Esophagus muscularis mucosa (tissue), 4 donors: ENCODE results near the gene TTC39A. TPM values are rescaled to one million over a fixed set of nuclear protein-coding genes. Genes with fewer than 3 reads are reported as not detected.

ENCODE experiments used
- DNase-seq: peaks from one replicate; pipeline ENCODE4 v3.0.0-alpha.2; 2017; ENCODE audit errors: extremely low spot score
- H3K27ac ChIP-seq, 4 donors: fragments of 200-600 bp; sonication (generic); replicated peaks in 1 of 4; 1 replicate in 3 of 4; 2 replicates in 1 of 4; pipeline ENCODE4 v1.5.1; 2016 to 2019; ENCODE audit warnings: mild to moderate bottlenecking in 1 of 4
- H3K27me3 ChIP-seq, 4 donors: fragments of 200-600 bp; sonication (generic); one replicate each; pipeline versions ENCODE4 v1.5.1 to v1.6.0; 2016 to 2019
- H3K36me3 ChIP-seq, 4 donors: fragments of 200-600 bp; sonication (generic); one replicate each; pipeline ENCODE4 v1.5.1; 2016 to 2019
- H3K4me1 ChIP-seq, 4 donors: fragments of 200-600 bp; sonication (generic); one replicate each; pipeline ENCODE4 v1.5.1; 2016 to 2019
- H3K4me3 ChIP-seq, 4 donors: fragments of 200-600 bp; sonication (generic); 1 replicate in 2 of 4; 2 replicates in 2 of 4; pipeline ENCODE4 v1.5.1; 2016 to 2019; ENCODE audit warnings: mild to moderate bottlenecking in 4 of 4, moderate library complexity in 1 of 4
- H3K9me3 ChIP-seq, 4 donors: fragments of 200-600 bp; sonication (generic); 1 replicate in 3 of 4; 2 replicates in 1 of 4; pipeline ENCODE4 v1.5.1; 2016 to 2019
- EP300 ChIP-seq: sonication (generic); formaldehyde crosslinking; IDR thresholded peaks from one replicate; pipeline ENCODE4 v1.6.1; 2017; ENCODE audit warnings: antibody characterized with exemption
- POLR2A ChIP-seq: fragments of 450-650 bp; IDR thresholded peaks from one replicate; pipeline ENCODE4 v1.6.1; 2017; ENCODE audit warnings: antibody characterized with exemption, moderate library complexity, mild to moderate bottlenecking, low read depth
- POLR2AphosphoS5 ChIP-seq, 2 donors: sonication (generic); formaldehyde crosslinking; IDR thresholded peaks; one replicate each; pipeline ENCODE4 v1.6.1; 2017; ENCODE audit warnings: antibody characterized with exemption in 2 of 2
- WGBS: methylation state at CpG from one replicate; pipeline ENCODE4 v1.1.5; 2018; 5-methylcytosine and 5-hydroxymethylcytosine counted together
- intact Hi-C: fragments of 100-400 bp; cut with DNase I; formaldehyde crosslinking; loops from one replicate; pipeline ENCODE4 v1.15.1; 2023
- total RNA-seq, 4 donors: library from RNA; depleted of rRNA; stranded (reverse); fragments of >200 nt; gene quantifications; one replicate each; pipeline versions ENCODE4 v1.1.0 to v1.2.1, GENCODE V29; 2016
- TF ChIP-seq, protein P1 (sequence below), 3 experiments: fragments of 200-600 bp in 2 of 3; fragments of 450-650 bp in 1 of 3; sonication (generic) in 2 of 3; IDR thresholded peaks; one replicate each; pipeline ENCODE4 v1.5.1; 2017 to 2019; ENCODE audit warnings: antibody characterized with exemption in 3 of 3, mild to moderate bottlenecking in 2 of 3, moderate library complexity in 1 of 3

Gene TTC39A
- total RNA-seq, 4 donors from 2014 or later: 0.17 to 2.5 (median 0.52) TPM; not detected in 1

DNA sequence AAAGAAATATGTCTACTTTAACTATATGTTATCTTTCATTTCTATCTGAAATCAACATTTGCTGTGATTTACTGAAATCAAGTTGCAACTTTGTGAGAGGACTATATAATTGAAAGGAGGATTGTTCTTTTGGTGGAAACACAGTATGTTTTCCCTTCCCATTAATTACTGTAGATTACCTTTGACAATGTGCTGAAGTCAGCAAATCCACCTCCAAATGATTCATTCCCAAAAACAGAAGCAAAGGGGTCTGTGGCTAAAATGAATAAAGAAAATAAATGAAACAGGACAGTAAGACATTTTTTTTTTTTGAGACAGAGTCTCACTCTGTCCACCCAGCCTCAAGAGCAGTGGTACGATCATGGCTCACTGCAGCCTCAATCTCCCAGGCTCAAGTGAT is 35.4 kb upstream of the TTC39A start:
- TF ChIP-seq, protein P1, sequence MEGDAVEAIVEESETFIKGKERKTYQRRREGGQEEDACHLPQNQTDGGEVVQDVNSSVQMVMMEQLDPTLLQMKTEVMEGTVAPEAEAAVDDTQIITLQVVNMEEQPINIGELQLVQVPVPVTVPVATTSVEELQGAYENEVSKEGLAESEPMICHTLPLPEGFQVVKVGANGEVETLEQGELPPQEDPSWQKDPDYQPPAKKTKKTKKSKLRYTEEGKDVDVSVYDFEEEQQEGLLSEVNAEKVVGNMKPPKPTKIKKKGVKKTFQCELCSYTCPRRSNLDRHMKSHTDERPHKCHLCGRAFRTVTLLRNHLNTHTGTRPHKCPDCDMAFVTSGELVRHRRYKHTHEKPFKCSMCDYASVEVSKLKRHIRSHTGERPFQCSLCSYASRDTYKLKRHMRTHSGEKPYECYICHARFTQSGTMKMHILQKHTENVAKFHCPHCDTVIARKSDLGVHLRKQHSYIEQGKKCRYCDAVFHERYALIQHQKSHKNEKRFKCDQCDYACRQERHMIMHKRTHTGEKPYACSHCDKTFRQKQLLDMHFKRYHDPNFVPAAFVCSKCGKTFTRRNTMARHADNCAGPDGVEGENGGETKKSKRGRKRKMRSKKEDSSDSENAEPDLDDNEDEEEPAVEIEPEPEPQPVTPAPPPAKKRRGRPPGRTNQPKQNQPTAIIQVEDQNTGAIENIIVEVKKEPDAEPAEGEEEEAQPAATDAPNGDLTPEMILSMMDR (IDR thresholded peaks at IDR 0.05): no peak
- TF ChIP-seq EP300 (no peak), POLR2AphosphoS5 (IDR thresholded peaks at IDR 0.05) (no peak), POLR2A (no peak)
- intact Hi-C loops: no loop called here
- DNase-seq: no peak
- H3K4me3 ChIP-seq: no peak overlapping the region
- H3K9me3 ChIP-seq: no peaks in the 10 kb centered on the region
- WGBS: 100% methylated on average over 1 of the region's 1 CpG
- peaks cover 15 to 65% (median 43%) of the 10 kb centered on the region in 4 donors for H3K36me3 ChIP-seq
- H3K4me1 ChIP-seq: no peaks in the 10 kb centered on the region
- no peaks in the 10 kb centered on the region for H3K27me3 ChIP-seq
- no peak overlapping the region for H3K27ac ChIP-seq

DNA sequence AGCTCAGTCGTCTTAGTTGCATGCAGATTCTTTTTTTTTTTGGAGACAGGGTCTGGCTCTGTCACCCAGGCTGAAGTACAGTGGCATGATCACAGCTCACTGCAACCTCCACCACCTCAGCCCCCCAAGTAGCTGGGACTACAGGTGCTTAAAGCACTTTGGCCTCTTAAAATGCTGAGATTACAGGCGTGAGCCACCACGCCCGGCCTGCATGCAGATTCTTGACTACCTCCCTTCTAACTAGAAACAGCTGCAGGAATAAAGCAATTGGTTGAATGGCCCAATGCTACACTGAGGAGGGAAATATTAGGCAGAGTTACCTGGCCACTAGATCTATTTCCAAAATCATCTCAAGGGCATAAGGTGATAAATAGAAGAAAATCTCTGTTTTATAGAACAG is 29.5 kb upstream of the TTC39A start:
- DNase-seq: no peak
- no peaks in the 10 kb centered on the region for H3K27me3 ChIP-seq
- no peak overlapping the region for H3K4me3 ChIP-seq
- TF ChIP-seq, protein P1 (IDR thresholded peaks at IDR 0.05): no peak
- TF ChIP-seq POLR2A: no peak
- 97% methylated on average over 4 of the region's 4 CpGs for WGBS
- no peak overlapping the region for H3K27ac ChIP-seq
- H3K36me3 ChIP-seq: peaks cover 31 to 90% (median 67%) of the 10 kb centered on the region in 4 donors
- H3K4me1 ChIP-seq: no peaks in the 10 kb centered on the region
- intact Hi-C loops: no loop called here
- no peaks in the 10 kb centered on the region for H3K9me3 ChIP-seq

DNA sequence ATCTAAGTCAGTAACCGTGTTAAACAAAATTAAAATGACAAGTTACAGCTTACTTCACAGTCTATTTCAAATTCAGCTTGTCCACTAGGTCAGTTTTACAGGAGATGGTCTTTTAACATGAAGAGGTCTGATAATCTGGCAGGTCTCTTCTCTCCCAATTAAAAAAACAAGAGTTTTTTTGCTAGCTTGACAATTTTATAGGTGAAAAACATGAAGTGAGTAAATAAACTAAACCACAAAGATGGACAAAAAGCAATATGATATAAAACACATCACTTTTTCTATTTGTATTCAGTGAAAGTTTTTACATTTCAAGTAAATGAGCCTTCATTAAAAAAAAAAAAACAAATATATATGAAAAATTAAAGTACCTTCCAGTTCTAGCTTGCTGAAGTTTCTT is 25.0 kb upstream of the TTC39A start:
- Histone ChIP-seq H3K4me3 (no peak overlapping the region), H3K4me1 (no peaks in the 10 kb centered on the region), H3K9me3 (no peaks in the 10 kb centered on the region), H3K36me3 (peaks cover 26 to 66% (median 52%) of the 10 kb centered on the region in 4 donors), H3K27ac (no peak overlapping the region), H3K27me3 (no peaks in the 10 kb centered on the region)
- intact Hi-C loops: no loop called here
- WGBS: 96% methylated on average over 1 of the region's 1 CpG
- TF ChIP-seq, protein P1 (IDR thresholded peaks at IDR 0.05): no peak
- TF ChIP-seq EP300: no peak
- TF ChIP-seq POLR2AphosphoS5 (IDR thresholded peaks at IDR 0.05): no peak
- no peak for TF ChIP-seq POLR2A
- no peak for DNase-seq

DNA sequence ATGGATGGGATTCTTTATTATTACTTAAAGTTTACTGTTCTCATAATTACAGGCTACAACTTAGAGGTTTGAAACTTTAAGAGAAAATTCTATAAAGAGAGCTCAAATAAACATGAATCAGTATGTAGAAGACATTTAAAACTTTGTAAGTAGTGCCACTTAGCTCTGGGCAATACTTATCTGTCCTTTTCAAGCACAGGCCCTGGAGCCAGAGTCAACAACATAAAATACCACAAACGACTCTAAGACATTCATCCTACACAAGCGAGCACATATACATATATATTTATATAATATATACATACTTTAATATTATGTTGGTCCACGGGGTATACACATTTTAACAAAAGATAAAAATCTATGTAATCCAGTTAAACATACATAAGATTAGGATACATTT is 24.1 kb upstream of the TTC39A start:
- WGBS: 91% methylated on average over 3 of the region's 3 CpGs
- peaks cover 24 to 56% (median 43%) of the 10 kb centered on the region in 4 donors for H3K36me3 ChIP-seq
- intact Hi-C loops: no loop called here
- TF ChIP-seq POLR2AphosphoS5 (IDR thresholded peaks at IDR 0.05) (no peak), POLR2A (no peak), EP300 (no peak)
- TF ChIP-seq, protein P1 (IDR thresholded peaks at IDR 0.05): no peak
- H3K4me3 ChIP-seq: no peak overlapping the region
- H3K4me1 ChIP-seq: no peaks in the 10 kb centered on the region
- no peaks in the 10 kb centered on the region for H3K27me3 ChIP-seq
- H3K27ac ChIP-seq: no peak overlapping the region
- H3K9me3 ChIP-seq: no peaks in the 10 kb centered on the region
- DNase-seq: no peak

DNA sequence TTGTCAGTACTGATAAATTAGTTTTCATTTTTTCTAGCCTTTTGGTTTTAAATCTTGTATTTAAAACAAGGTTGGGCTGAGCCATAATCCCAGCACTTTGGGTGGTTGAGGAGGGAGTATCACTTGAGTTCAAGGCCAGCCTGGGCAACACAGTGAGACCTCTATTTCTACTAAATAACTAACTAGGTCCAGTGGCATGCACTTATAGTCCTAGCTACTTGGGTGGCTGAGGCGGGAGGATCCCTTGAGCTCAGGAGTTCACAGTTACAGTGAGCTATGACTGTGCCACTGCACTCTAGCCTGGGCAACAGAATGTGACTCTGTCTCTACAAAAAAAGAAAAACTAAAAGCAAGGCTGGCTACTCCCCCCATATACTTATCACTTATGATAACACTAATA is 21.5 kb upstream of the TTC39A start:
- no peak for DNase-seq
- H3K27ac ChIP-seq: no peak overlapping the region
- H3K27me3 ChIP-seq: no peaks in the 10 kb centered on the region
- peaks cover 19 to 39% (median 29%) of the 10 kb centered on the region in 4 donors for H3K36me3 ChIP-seq
- H3K4me3 ChIP-seq: no peak overlapping the region
- intact Hi-C loops: no loop called here
- WGBS: 100% methylated on average over 1 of the region's 1 CpG
- TF ChIP-seq, protein P1 (IDR thresholded peaks at IDR 0.05): no peak
- no peak for TF ChIP-seq POLR2A
- no peak for TF ChIP-seq POLR2AphosphoS5 (IDR thresholded peaks at IDR 0.05)
- no peak for TF ChIP-seq EP300
- no peaks in the 10 kb centered on the region for H3K4me1 ChIP-seq
- no peaks in the 10 kb centered on the region for H3K9me3 ChIP-seq
